HG02678 (cell line): Measurements from ENCODE around the gene EML1.

Experiments used
- ATAC-seq: cut with Tn5 transposase; IDR thresholded peaks from one replicate; pipeline ENCODE4 v1.9.1; 2021; ENCODE audit warnings: mild to moderate bottlenecking, moderate library complexity; ENCODE audit not compliant: unreplicated experiment

EML1 gene

GRCh38 chr14:99777951-99778350, 15.3 kb upstream of the EML1 start:
- ATAC-seq = no peak

GRCh38 chr14:99779751-99780150, 13.5 kb upstream of the EML1 start:
- ATAC-seq = no peak

GRCh38 chr14:99780690-99781089, 12.5 kb upstream of the EML1 start:
- ATAC-seq = no peak

GRCh38 chr14:99781091-99781490, 12.1 kb upstream of the EML1 start:
- no peak for ATAC-seq

GRCh38 chr14:99781853-99782610, 11.2 kb upstream of the EML1 start:
- no peak for ATAC-seq

- no peak for ATAC-seq
Observed at GRCh38 chr14:99784508-99784907, 8.7 kb upstream of the EML1 start.

- ATAC-seq = no peak
Observed at GRCh38 chr14:99785426-99785825, 7.8 kb upstream of the EML1 start.

- ATAC-seq = no peak
Observed at GRCh38 chr14:99786511-99786989, 6.7 kb upstream of the EML1 start.

- no peak for ATAC-seq
Observed at GRCh38 chr14:99788713-99789112, 4.5 kb upstream of the EML1 start.

- ATAC-seq = no peak
Observed at GRCh38 chr14:99789581-99789980, 3.6 kb upstream of the EML1 start.

- no peak for ATAC-seq
Observed at GRCh38 chr14:99790201-99790977, 2.8 kb upstream of the EML1 start.

- no peak for ATAC-seq
Observed at GRCh38 chr14:99790978-99791376, 2.2 kb upstream of the EML1 start.

GRCh38 chr14:99791476-99792209, 1.6 kb upstream of the EML1 start:
- ATAC-seq = no peak

- no peak for ATAC-seq
Observed at GRCh38 chr14:99792210-99792535, 1.0 kb upstream of the EML1 start.

GRCh38 chr14:99792551-99793212, 531 bp upstream of the EML1 start:
- no peak for ATAC-seq

- ATAC-seq = no peak
Observed at GRCh38 chr14:99794151-99794780, 1.1 kb downstream of the EML1 start.

- no peak for ATAC-seq
Observed at GRCh38 chr14:99795046-99795445, 1.8 kb downstream of the EML1 start.

- ATAC-seq = no peak
Observed at GRCh38 chr14:99797231-99797630, 4.0 kb downstream of the EML1 start.

GRCh38 chr14:99800781-99801180, 7.6 kb downstream of the EML1 start:
- no peak for ATAC-seq

GRCh38 chr14:99802301-99803105, 9.3 kb downstream of the EML1 start:
- ATAC-seq = no peak
